ENCODE measurements around the gene ZNF460.
"Not testable (repeated sequence)": the region's sequence is repeated elsewhere in the genome, so short reads cannot be mapped to it uniquely, and the experiment has no call there.

Gene ZNF460

DNA sequence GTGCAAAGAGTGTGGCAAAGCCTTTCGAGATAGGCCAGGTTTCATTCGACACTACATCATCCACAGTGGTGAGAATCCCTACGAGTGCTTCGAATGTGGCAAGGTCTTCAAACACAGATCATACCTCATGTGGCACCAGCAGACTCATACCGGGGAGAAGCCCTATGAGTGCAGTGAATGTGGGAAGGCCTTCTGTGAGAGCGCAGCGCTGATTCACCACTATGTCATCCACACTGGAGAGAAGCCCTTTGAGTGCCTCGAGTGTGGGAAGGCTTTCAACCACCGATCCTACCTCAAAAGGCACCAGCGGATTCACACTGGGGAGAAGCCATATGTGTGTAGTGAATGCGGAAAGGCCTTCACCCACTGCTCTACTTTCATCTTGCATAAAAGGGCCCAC lies 26.5 kb upstream of the ZNF460 start:
- not testable (repeated sequence) for H3K14ac ChIP-seq (ENCODE audit: low read length); H3K4me3 ChIP-seq (ENCODE audit: low read length in 2 of 2); H2BK5ac ChIP-seq (ENCODE audit: low read length); H4K8ac ChIP-seq (ENCODE audit: low read depth, low read length); H3K9ac ChIP-seq (ENCODE audit: low read depth, low read length, poor library complexity); H3K23ac ChIP-seq (ENCODE audit: low read depth, low read length, poor library complexity); H3K4me2 ChIP-seq (ENCODE audit: insufficient read depth, low read length, poor library complexity, severe bottlenecking); H2BK12ac ChIP-seq (ENCODE audit: low read length); H3K9me3 ChIP-seq (replicated peaks in 1 of 2; ENCODE audit: control insufficient read depth in 2 of 2, insufficient read depth in 1 of 2, low read depth in 1 of 2, low read length in 2 of 2); H3K27ac ChIP-seq (replicated peaks; ENCODE audit: low read length); H3K4ac ChIP-seq (ENCODE audit: low read length); H3K27me3 ChIP-seq (ENCODE audit: control insufficient read depth in 3 of 3, insufficient read depth in 3 of 3, low read depth in 1 of 3, low read length in 3 of 3); H4K91ac ChIP-seq (ENCODE audit: low read depth, low read length, poor library complexity); DNase-seq (ENCODE audit: low spot score); H3K79me1 ChIP-seq (ENCODE audit: low read depth, low read length); H2AK5ac ChIP-seq (ENCODE audit: low read depth, low read length); H2AFZ ChIP-seq (ENCODE audit: low read length); H2BK15ac ChIP-seq (ENCODE audit: low read length); H3K4me1 ChIP-seq (ENCODE audit: control insufficient read depth in 2 of 2, insufficient read depth in 1 of 2, low read depth in 1 of 2, low read length in 2 of 2); H2BK120ac ChIP-seq (ENCODE audit: low read depth, low read length); H3K18ac ChIP-seq (ENCODE audit: low read length)
- H3K36me3 ChIP-seq (replicated peaks in 1 of 2; ENCODE audit: control insufficient read depth in 2 of 2, insufficient read depth in 2 of 2, low read length in 2 of 2), result peaks cover 22 to 85% of the 10 kb centered on the region in 2 donors
- WGBS, 2 donors (ENCODE audit: extremely low coverage in 2 of 2, insufficient read length in 2 of 2, insufficient replicate concordance in 1 of 2), result no CpG with 5 or more reads among the region's 11 CpGs

DNA sequence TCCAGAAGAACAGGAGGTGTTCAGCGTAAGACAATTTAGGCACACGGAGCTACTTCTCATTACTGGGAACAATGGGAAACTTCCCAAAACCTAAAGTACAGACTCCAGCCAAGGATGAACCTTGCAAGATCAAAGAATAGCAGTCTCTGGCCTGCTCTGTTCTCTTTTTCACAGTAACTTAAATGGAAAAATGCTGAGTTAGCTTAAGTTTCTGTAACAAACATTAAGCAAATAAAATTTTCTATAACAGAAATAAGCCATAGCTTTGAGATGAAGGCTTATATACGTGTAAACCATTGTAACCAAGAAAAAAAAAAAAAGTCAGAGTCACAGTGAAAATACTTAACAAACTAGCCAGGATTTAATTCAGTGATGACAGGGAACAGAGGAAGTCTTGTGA lies 18.2 kb upstream of the ZNF460 start:
- H2BK5ac ChIP-seq (ENCODE audit: low read length), result no peak overlapping the region
- no peak overlapping the region for H4K8ac ChIP-seq (ENCODE audit: low read depth, low read length)
- H3K9me3 ChIP-seq (replicated peaks in 1 of 2; ENCODE audit: control insufficient read depth in 2 of 2, insufficient read depth in 1 of 2, low read depth in 1 of 2, low read length in 2 of 2), result no peaks in the 10 kb centered on the region
- H2BK12ac ChIP-seq (ENCODE audit: low read length), result no peak overlapping the region
- H3K4me2 ChIP-seq (ENCODE audit: insufficient read depth, low read length, poor library complexity, severe bottlenecking), result no peak overlapping the region
- no peak overlapping the region for H3K27ac ChIP-seq (replicated peaks; ENCODE audit: low read length)
- no peaks in the 10 kb centered on the region for H3K4me1 ChIP-seq (ENCODE audit: control insufficient read depth in 2 of 2, insufficient read depth in 1 of 2, low read depth in 1 of 2, low read length in 2 of 2)
- no peak overlapping the region for H3K23ac ChIP-seq (ENCODE audit: low read depth, low read length, poor library complexity)
- H2BK120ac ChIP-seq (ENCODE audit: low read depth, low read length), result no peak overlapping the region
- DNase-seq (ENCODE audit: low spot score), result no peak
- no peak overlapping the region for H4K91ac ChIP-seq (ENCODE audit: low read depth, low read length, poor library complexity)
- H3K4me3 ChIP-seq (ENCODE audit: low read length in 2 of 2), result no peak overlapping the region
- peaks cover 2 to 29% of the 10 kb centered on the region in 2 donors for H3K36me3 ChIP-seq (replicated peaks in 1 of 2; ENCODE audit: control insufficient read depth in 2 of 2, insufficient read depth in 2 of 2, low read length in 2 of 2)
- no CpG with 5 or more reads among the region's 3 CpGs for WGBS, 2 donors (ENCODE audit: extremely low coverage in 2 of 2, insufficient read length in 2 of 2, insufficient replicate concordance in 1 of 2)
- no peaks in the 10 kb centered on the region for H3K27me3 ChIP-seq (ENCODE audit: control insufficient read depth in 3 of 3, insufficient read depth in 3 of 3, low read depth in 1 of 3, low read length in 3 of 3)
- H3K4ac ChIP-seq (ENCODE audit: low read length), result no peak overlapping the region
- no peak overlapping the region for H2AK5ac ChIP-seq (ENCODE audit: low read depth, low read length)
- H3K9ac ChIP-seq (ENCODE audit: low read depth, low read length, poor library complexity), result no peak overlapping the region
- no peak overlapping the region for H3K14ac ChIP-seq (ENCODE audit: low read length)
- H3K79me1 ChIP-seq (ENCODE audit: low read depth, low read length), result no peaks in the 10 kb centered on the region
- H2AFZ ChIP-seq (ENCODE audit: low read length), result no peak overlapping the region
- H3K18ac ChIP-seq (ENCODE audit: low read length), result no peak overlapping the region
- H2BK15ac ChIP-seq (ENCODE audit: low read length), result no peak overlapping the region

DNA sequence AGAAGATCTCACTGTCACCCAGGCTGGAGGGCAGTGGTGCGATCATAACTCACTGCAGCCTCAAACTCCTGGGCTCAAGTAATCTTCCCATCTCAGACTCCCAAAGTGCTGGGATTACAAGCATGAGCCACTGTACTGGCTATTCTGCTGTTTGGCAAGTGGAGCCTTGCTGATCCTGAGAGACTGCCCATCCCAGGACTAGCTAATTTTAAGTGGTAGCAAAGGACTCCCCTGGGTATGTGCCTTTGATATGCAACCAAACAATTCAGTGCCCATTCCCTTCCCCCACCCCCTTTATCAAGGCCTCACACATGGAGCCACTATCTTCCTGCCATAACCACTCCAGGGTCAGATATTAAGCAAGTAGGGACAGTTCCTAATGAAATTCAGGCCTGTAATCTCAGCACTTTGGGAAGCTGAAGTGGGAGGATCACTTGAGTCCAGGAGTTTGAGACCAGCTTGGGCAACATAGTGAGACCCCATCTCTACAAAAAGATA lies 17.0 kb upstream of the ZNF460 start:
- Histone ChIP-seq H3K4me2 (ENCODE audit: insufficient read depth, low read length, poor library complexity, severe bottlenecking) (no peak overlapping the region), H3K36me3 (replicated peaks in 1 of 2; ENCODE audit: control insufficient read depth in 2 of 2, insufficient read depth in 2 of 2, low read length in 2 of 2) (peaks cover 2 to 23% of the 10 kb centered on the region in 2 donors), H3K27me3 (ENCODE audit: control insufficient read depth in 3 of 3, insufficient read depth in 3 of 3, low read depth in 1 of 3, low read length in 3 of 3) (no peaks in the 10 kb centered on the region), H3K9me3 (replicated peaks in 1 of 2; ENCODE audit: control insufficient read depth in 2 of 2, insufficient read depth in 1 of 2, low read depth in 1 of 2, low read length in 2 of 2) (no peaks in the 10 kb centered on the region), H3K14ac (ENCODE audit: low read length) (no peak overlapping the region), H2BK12ac (ENCODE audit: low read length) (no peak overlapping the region), H3K9ac (ENCODE audit: low read depth, low read length, poor library complexity) (no peak overlapping the region), H2BK5ac (ENCODE audit: low read length) (no peak overlapping the region), H3K4me3 (ENCODE audit: low read length in 2 of 2) (no peak overlapping the region), H3K4ac (ENCODE audit: low read length) (no peak overlapping the region), H4K91ac (ENCODE audit: low read depth, low read length, poor library complexity) (no peak overlapping the region), H4K8ac (ENCODE audit: low read depth, low read length) (no peak overlapping the region), H3K4me1 (ENCODE audit: control insufficient read depth in 2 of 2, insufficient read depth in 1 of 2, low read depth in 1 of 2, low read length in 2 of 2) (peaks cover 0 to 5% of the 10 kb centered on the region in 2 donors), H3K27ac (replicated peaks; ENCODE audit: low read length) (no peak overlapping the region), H3K18ac (ENCODE audit: low read length) (no peak overlapping the region), H3K79me1 (ENCODE audit: low read depth, low read length) (no peaks in the 10 kb centered on the region), H2AFZ (ENCODE audit: low read length) (no peak overlapping the region), H2BK120ac (ENCODE audit: low read depth, low read length) (no peak overlapping the region), H2AK5ac (ENCODE audit: low read depth, low read length) (no peak overlapping the region), H3K23ac (ENCODE audit: low read depth, low read length, poor library complexity) (no peak overlapping the region), H2BK15ac (ENCODE audit: low read length) (no peak overlapping the region)
- no CpG with 5 or more reads among the region's 1 CpG for WGBS, 2 donors (ENCODE audit: extremely low coverage in 2 of 2, insufficient read length in 2 of 2, insufficient replicate concordance in 1 of 2)
- no peak for DNase-seq (ENCODE audit: low spot score)

DNA sequence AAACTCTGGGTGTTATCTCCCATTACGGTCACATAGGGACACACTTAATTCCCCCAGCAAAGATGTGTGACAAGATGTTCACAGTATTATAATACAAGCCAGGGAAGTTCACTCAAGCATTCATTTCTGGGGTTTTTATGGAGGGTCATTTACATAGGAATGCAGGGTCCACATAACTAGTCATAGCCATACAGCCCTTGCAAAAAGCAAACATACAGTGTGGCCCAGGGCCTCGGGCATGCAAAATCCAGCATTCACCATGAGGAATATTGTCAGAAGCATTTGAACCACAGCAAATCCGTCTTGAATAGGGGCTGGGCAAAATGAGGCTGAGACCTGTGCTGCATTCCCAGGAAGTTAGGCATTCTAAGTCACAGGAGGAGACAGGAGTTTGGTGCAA lies 13.0 kb upstream of the ZNF460 start:
- Histone ChIP-seq H2BK15ac (ENCODE audit: low read length) (no peak overlapping the region), H2BK5ac (ENCODE audit: low read length) (no peak overlapping the region), H3K36me3 (replicated peaks in 1 of 2; ENCODE audit: control insufficient read depth in 2 of 2, insufficient read depth in 2 of 2, low read length in 2 of 2) (peaks cover 0 to 5% of the 10 kb centered on the region in 2 donors), H2AK5ac (ENCODE audit: low read depth, low read length) (no peak overlapping the region), H2BK120ac (ENCODE audit: low read depth, low read length) (no peak overlapping the region), H2BK12ac (ENCODE audit: low read length) (no peak overlapping the region), H3K9ac (ENCODE audit: low read depth, low read length, poor library complexity) (no peak overlapping the region), H2AFZ (ENCODE audit: low read length) (peak overlapping the region; percentile 34), H4K8ac (ENCODE audit: low read depth, low read length) (no peak overlapping the region), H3K27me3 (ENCODE audit: control insufficient read depth in 3 of 3, insufficient read depth in 3 of 3, low read depth in 1 of 3, low read length in 3 of 3) (no peaks in the 10 kb centered on the region), H3K9me3 (replicated peaks in 1 of 2; ENCODE audit: control insufficient read depth in 2 of 2, insufficient read depth in 1 of 2, low read depth in 1 of 2, low read length in 2 of 2) (no peaks in the 10 kb centered on the region), H4K91ac (ENCODE audit: low read depth, low read length, poor library complexity) (no peak overlapping the region), H3K4ac (ENCODE audit: low read length) (no peak overlapping the region), H3K4me1 (ENCODE audit: control insufficient read depth in 2 of 2, insufficient read depth in 1 of 2, low read depth in 1 of 2, low read length in 2 of 2) (peaks cover 0 to 5% of the 10 kb centered on the region in 2 donors), H3K4me3 (ENCODE audit: low read length in 2 of 2) (no peak overlapping the region), H3K27ac (replicated peaks; ENCODE audit: low read length) (no peak overlapping the region), H3K4me2 (ENCODE audit: insufficient read depth, low read length, poor library complexity, severe bottlenecking) (no peak overlapping the region), H3K18ac (ENCODE audit: low read length) (no peak overlapping the region), H3K79me1 (ENCODE audit: low read depth, low read length) (no peaks in the 10 kb centered on the region), H3K23ac (ENCODE audit: low read depth, low read length, poor library complexity) (no peak overlapping the region), H3K14ac (ENCODE audit: low read length) (no peak overlapping the region)
- DNase-seq (ENCODE audit: low spot score), result no peak
- WGBS, 2 donors (ENCODE audit: extremely low coverage in 2 of 2, insufficient read length in 2 of 2, insufficient replicate concordance in 1 of 2), result no CpG with 5 or more reads among the region's 3 CpGs

Data from neuronal stem cell (in vitro differentiated cells).